GM12864 (cell line): ENCODE data around the gene JARID2.
"Not testable (repeated sequence)": the region's sequence is repeated elsewhere in the genome, so short reads cannot be mapped to it uniquely, and the experiment has no call there.

ENCODE experiments used
- DNase-seq: peaks from one replicate; pipeline ENCODE4 v3.0.0-alpha.2; 2011; ENCODE audit warnings: low read depth
- H3K4me3 ChIP-seq: 2 replicates; pipeline ENCODE4 v1.5.1; 2011; ENCODE audit warnings: mild to moderate bottlenecking, low read depth, low read length, control low read depth
- TF ChIP-seq, protein P1 (sequence below): IDR thresholded peaks from 2 replicates; pipeline ENCODE4 v1.5.1; 2011; ENCODE audit warnings: low read depth, mild to moderate bottlenecking, moderate library complexity, low read length, control low read depth, inconsistent platforms; ENCODE audit errors: missing control alignments

The JARID2 gene

DNA sequence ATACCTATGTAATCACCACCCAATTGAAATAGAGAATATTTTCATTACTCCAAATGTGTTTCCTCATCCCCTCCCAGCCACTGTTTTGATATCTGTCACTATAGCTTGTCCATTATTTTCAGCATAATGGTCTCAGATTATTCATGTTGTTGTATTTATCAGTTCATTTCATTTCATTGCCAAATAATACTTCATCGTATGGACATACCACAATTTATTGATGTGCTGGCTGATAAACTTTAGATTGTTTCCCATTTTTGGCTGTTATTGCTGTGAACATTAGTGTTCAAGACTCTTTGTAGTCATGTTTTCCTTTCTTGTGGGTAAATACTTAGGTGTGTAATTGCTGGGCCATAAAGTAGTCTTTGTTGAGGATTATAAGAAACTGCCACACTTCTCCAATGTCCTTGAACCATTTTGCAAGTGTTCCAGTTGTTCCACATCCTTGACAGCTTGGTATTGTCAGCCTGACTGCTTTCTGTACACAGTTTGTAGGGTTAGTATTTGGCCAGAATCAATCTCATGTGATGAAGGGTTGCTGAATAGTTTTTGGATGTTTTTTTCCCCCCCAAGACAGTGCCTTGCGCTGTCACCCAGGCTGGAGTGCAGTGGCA, 44.3 kb downstream of the JARID2 start:
- no peak for DNase-seq
- TF ChIP-seq, protein P1, sequence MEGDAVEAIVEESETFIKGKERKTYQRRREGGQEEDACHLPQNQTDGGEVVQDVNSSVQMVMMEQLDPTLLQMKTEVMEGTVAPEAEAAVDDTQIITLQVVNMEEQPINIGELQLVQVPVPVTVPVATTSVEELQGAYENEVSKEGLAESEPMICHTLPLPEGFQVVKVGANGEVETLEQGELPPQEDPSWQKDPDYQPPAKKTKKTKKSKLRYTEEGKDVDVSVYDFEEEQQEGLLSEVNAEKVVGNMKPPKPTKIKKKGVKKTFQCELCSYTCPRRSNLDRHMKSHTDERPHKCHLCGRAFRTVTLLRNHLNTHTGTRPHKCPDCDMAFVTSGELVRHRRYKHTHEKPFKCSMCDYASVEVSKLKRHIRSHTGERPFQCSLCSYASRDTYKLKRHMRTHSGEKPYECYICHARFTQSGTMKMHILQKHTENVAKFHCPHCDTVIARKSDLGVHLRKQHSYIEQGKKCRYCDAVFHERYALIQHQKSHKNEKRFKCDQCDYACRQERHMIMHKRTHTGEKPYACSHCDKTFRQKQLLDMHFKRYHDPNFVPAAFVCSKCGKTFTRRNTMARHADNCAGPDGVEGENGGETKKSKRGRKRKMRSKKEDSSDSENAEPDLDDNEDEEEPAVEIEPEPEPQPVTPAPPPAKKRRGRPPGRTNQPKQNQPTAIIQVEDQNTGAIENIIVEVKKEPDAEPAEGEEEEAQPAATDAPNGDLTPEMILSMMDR: no peak

DNA sequence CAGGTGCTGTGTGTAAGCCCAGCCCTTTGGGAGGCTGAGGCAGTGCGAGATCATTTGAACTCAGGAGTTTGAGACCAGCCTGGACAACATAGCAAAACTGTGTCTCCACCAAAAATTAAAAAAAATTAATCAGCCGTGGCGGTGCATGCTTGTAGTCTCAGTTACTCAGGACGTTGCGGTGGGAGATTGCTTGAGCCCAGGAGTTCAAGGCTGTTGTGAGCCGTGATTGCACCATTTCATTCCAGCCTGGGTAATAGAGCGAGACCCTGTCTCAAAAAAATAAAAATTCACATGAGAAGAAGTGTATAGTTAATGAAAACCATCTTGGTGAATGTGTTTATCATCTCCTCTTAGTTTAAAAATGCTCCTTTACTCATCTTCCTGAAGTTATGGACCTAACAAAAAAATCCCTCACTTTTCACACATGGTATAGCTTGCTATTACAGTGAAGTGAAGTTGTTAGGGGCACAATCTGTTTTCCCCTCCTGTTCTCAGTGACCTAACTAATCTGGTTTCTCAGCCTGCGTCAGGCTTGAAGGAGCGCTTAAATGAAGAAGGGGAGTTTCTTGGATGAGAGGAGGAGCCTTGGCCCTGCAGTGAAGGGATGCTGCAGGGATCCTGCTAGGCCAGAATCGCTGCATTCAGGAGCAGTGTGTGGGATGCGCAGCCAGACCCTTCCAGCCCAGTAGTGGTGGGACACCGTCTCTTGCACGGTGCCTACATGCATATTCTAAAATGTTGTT, 45.3 kb downstream of the JARID2 start:
- DNase-seq: no peak
- no peak overlapping the region for H3K4me3 ChIP-seq
- TF ChIP-seq, protein P1: no peak

More for the DNA sequence above, 44.3 kb downstream of the JARID2 start:
- no peak overlapping the region for H3K4me3 ChIP-seq

DNA sequence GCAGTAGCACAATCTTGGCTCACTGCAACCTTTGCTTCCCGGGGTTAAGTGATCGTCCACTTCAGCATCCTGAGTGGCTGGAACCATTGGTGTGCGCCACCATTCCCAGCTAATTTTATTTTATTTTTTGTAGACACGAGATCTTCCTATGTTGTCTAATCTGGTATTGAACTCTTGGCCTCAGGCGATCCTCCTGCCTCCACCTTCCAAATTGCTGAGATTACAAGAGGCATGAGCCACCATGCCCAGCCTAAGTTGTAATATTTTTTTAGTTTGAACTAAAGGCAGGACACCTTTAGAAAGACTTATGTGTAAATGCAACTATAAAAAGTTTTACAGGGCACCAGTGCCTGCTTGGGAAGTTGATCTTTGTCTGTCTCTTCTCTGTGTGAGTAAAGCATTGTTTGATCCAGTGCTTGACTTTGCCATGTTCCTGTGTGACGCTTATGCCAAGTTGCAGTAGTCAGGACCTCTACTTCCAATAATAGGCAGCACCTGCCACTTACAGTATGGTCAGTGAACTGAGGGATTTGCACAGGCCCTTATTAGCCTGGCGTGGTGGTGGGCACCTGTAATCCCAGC, 46.9 kb downstream of the JARID2 start:
- no peak overlapping the region for H3K4me3 ChIP-seq
- no peak for DNase-seq
- TF ChIP-seq, protein P1: no peak

DNA sequence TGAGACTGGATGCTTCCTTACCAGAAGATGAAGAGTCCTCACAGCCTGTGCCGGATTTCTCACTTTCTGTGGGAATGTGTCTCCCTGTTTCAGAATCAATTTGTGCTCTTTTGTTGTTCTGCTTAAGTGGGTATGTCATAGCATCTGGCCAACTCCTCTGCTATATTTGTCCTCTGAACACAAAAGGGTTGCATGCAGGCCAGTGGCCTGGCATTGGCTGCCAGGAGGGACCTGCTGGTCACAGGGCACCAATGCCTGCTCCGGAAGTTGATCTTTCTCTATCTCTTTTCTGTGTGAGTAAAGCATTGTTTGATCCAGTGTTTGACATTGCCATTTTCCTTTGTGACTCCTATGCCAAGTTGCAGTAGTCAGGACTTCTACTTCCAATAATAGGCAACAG, 47.8 kb downstream of the JARID2 start:
- no peak for DNase-seq
- TF ChIP-seq, protein P1: no peak
- H3K4me3 ChIP-seq: no peak overlapping the region

DNA sequence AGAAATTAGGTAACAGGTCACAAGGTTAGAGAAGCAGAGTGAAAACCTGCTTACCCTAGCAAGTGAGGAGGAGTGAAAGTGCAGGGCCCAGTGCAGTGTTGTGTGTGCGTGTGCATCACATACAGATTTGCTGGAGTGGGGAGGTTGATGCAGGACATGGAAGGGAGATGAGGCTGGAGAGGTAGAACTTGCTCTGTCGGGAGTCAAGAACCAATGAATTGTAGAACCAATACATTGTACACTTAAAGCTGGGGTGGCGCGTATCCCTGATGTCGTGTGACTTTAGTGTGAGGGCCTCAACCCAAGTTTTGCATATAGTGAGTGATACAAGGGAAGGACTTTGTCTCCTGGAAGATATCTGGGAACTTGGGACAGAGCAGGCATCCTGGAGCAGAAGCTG, 48.6 kb downstream of the JARID2 start:
- no peak overlapping the region for H3K4me3 ChIP-seq
- TF ChIP-seq, protein P1: no peak
- no peak for DNase-seq

DNA sequence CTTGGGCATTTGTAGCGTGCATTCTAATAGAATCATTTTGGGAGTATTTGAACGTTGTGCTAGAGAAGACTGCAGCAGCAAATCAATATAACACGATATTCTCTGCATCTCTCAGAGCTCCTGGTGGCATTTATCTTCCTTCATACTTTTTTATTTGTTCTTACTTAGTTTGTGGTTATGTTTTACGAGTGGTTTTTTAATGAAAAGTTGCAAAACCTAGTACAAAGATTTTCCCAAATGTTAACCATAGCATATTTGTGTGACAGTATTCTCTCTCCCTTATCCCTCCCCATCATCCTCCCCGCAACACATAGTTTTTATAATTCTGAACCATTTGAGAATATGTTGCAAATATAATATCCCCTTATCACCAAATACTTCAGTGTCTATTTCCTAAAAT, 50.4 kb downstream of the JARID2 start:
- no peak for DNase-seq
- TF ChIP-seq, protein P1: no peak
- H3K4me3 ChIP-seq: no peak overlapping the region

DNA sequence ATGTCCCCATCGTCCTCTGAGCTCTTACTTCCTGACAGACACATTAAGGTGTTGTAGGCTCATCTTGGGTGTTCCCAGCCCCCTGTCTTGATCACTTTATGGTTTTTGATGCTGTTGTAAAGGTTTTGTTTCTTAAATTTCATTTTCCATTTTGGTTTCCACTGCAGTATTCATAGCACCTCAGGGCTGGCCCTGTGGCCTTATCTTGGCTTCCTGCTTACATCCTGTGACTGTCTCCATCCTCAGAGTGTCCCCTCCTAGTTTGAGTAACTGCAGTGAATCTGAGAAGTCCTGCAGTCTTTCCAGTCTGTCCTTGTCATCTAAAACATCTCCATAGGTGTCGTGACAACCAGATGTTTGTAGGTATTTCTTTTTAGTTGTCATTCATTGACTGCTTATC, 50.9 kb downstream of the JARID2 start:
- H3K4me3 ChIP-seq: no peak overlapping the region
- TF ChIP-seq, protein P1: no peak
- peak; percentile 69 for DNase-seq

DNA sequence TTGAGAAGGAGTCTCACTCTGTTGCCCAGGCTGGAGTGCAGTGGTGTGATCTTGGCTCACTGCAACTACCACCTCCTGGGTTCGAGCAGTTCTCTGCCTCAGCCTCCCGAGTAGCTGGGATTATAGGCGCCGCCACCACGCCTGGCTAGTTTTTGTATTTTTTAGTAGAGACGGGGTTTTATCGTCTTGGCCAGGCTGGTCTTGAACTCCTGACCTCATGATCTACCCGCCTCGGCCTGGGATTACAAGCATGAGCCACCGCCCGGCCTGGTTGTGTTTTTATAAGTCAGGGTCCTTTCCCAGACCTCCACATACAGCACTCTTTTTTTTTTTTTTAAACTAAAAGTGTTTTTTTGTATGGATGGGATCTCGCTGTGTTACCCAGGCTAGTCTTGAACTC, 51.3 kb downstream of the JARID2 start:
- not testable (repeated sequence) for DNase-seq, H3K4me3 ChIP-seq
